HCT116 (cell line): ENCODE results near the gene GABPA. TPM values are rescaled to one million over a fixed set of nuclear protein-coding genes. Genes with fewer than 3 reads are reported as not detected.

Experiments used
- ATAC-seq: fragments of 200-7000 bp; cut with Tn5 transposase; 2 replicates; pipeline ENCODE4 v1.9.1; 2020; ENCODE audit warnings: mild to moderate bottlenecking, moderate library complexity
- Bru-seq: library from RNA; stranded (reverse); fragments of 400-500 nt; gene quantifications from one replicate; lab custom pipeline; 2021; lab: Mats Ljungman, UMichigan
- BruChase-seq, 2 experiments: library from RNA; stranded (reverse); fragments of 400-500 nt; gene quantifications; one replicate each; lab custom pipeline; 2021; lab: Mats Ljungman, UMichigan
- BruUV-seq: library from RNA; stranded (reverse); fragments of 400-500 nt; replicated peaks from 2 replicates; lab custom pipeline; 2021; lab: Mats Ljungman, UMichigan
- CTCF ChIA-PET: fragments of 300-600 bp; sonication (Branson Sonifier 250); formaldehyde crosslinking; loops from one replicate; lab custom pipeline; 2021; ENCODE audit warnings: antibody characterized with exemption; lab: Charles Lee
- POLR2A ChIA-PET: fragments of 300-600, 350-600 bp; sonication (Branson Sonifier 250); formaldehyde crosslinking; loops from one replicate; lab custom pipeline; 2021; ENCODE audit warnings: antibody characterized with exemption; lab: Charles Lee
- RAD21 ChIA-PET, 2 experiments: fragments of 300-600 bp; sonication (Branson Sonifier 250); formaldehyde crosslinking; loops; one replicate each; lab custom pipeline; 2023; ENCODE audit warnings: low total read pairs in 2 of 2; ENCODE audit not compliant: uncharacterized antibody in 2 of 2, unreplicated experiment in 2 of 2, low non-redundant PET in 1 of 2; lab: Charles Lee
- DNase-seq: peaks from one replicate; pipeline ENCODE4 v3.0.0-alpha.2; 2010; ENCODE audit warnings: low read depth, low spot score
- H2AFZ ChIP-seq: fragments of 200-600 bp; shearing (Covaris generic), sonication (generic); 2 replicates; pipeline ENCODE4 v1.6.1; 2017; ENCODE audit warnings: low read depth, mixed run types, mixed read lengths, antibody characterized with exemption, low read length; ENCODE audit not compliant: poor library complexity, severe bottlenecking
- H3K27ac ChIP-seq: 2 replicates; pipeline ENCODE4 v1.5.1; 2012; ENCODE audit warnings: low read depth, low read length
- H3K27me3 ChIP-seq: fragments of 200-600 bp; sonication (generic); 2 replicates; pipeline ENCODE4 v1.6.1; 2016; ENCODE audit warnings: mixed run types, low read length, mixed read lengths; ENCODE audit not compliant: insufficient read depth
- H3K36me3 ChIP-seq, 2 experiments: fragments of 200-500 bp in 1 of 2; fragments of 200-600 bp in 1 of 2; sonication (Bioruptor generic) in 1 of 2; sonication (generic) in 1 of 2; 2 replicates each; pipeline versions ENCODE4 v1.5.1 to v1.6.1; 2014 to 2016; ENCODE audit warnings: low read length in 2 of 2, inconsistent platforms in 1 of 2, mixed read lengths in 1 of 2, mixed run types in 1 of 2; ENCODE audit not compliant: insufficient read depth in 2 of 2, control insufficient read depth in 1 of 2
- H3K4me1 ChIP-seq, 2 experiments: fragments of 200-600 bp in 1 of 2; sonication (generic) in 1 of 2; 2 replicates each; pipeline versions ENCODE4 v1.5.1 to v1.6.1; 2012 to 2017; ENCODE audit warnings: low read length in 2 of 2, inconsistent platforms in 1 of 2, mild to moderate bottlenecking in 1 of 2, mixed read lengths in 1 of 2, mixed run types in 1 of 2, moderate library complexity in 1 of 2; ENCODE audit not compliant: insufficient read depth in 2 of 2, control insufficient read depth in 1 of 2
- H3K4me2 ChIP-seq: fragments of 200-600 bp; sonication (generic); 2 replicates; pipeline ENCODE4 v1.6.1; 2017; ENCODE audit warnings: mixed run types, low read length, mixed read lengths
- H3K4me3 ChIP-seq, 2 experiments: fragments of 200-600 bp in 1 of 2; sonication (generic) in 1 of 2; replicated peaks in 1 of 2; 2 replicates each; pipeline ENCODE4 v1.5.1; 2011 to 2016; ENCODE audit warnings: low read length in 2 of 2, control low read depth in 1 of 2, low read depth in 1 of 2, mild to moderate bottlenecking in 1 of 2, mixed read lengths in 1 of 2, mixed run types in 1 of 2
- H3K79me2 ChIP-seq: fragments of 200-600 bp; sonication (generic); 2 replicates; pipeline ENCODE4 v1.6.1; 2017; ENCODE audit warnings: mild to moderate bottlenecking, mixed run types, low read length, moderate library complexity, mixed read lengths; ENCODE audit not compliant: insufficient read depth
- H3K9ac ChIP-seq: fragments of 200-600 bp; sonication (generic); 2 replicates; pipeline ENCODE4 v1.6.1; 2016; ENCODE audit warnings: low read length, mixed read lengths
- H3K9me2 ChIP-seq: fragments of 200-600 bp; sonication (generic), shearing (Covaris generic); 2 replicates; pipeline ENCODE4 v1.6.1; 2017; ENCODE audit warnings: mixed run types, mild to moderate bottlenecking, moderate library complexity; ENCODE audit not compliant: insufficient read depth
- H3K9me3 ChIP-seq, 2 experiments: fragments of 200-500 bp in 1 of 2; fragments of 200-600 bp in 1 of 2; sonication (Bioruptor generic) in 1 of 2; sonication (generic) in 1 of 2; 2 replicates each; pipeline ENCODE4 v1.6.1; 2014 to 2017; ENCODE audit warnings: low read length in 2 of 2, mixed read lengths in 2 of 2, inconsistent platforms in 1 of 2, low read depth in 1 of 2, mild to moderate bottlenecking in 1 of 2, mixed run types in 1 of 2, moderate library complexity in 1 of 2; ENCODE audit not compliant: control insufficient read depth in 1 of 2, insufficient read depth in 1 of 2
- H4K20me1 ChIP-seq: fragments of 200-600 bp; sonication (generic), shearing (Covaris generic); 2 replicates; pipeline ENCODE4 v1.6.1; 2017; ENCODE audit warnings: mixed run types, mild to moderate bottlenecking, moderate library complexity; ENCODE audit not compliant: insufficient read depth
- ATF3 ChIP-seq: IDR thresholded peaks from 2 replicates; pipeline ENCODE4 v1.6.1; 2012
- CBX3 ChIP-seq: IDR thresholded peaks from 2 replicates; pipeline ENCODE4 v1.6.1; 2012; ENCODE audit warnings: low read depth
- EGR1 ChIP-seq: IDR thresholded peaks from 2 replicates; pipeline ENCODE4 v1.6.1; 2012; ENCODE audit warnings: low read depth
- ELF1 ChIP-seq: IDR thresholded peaks from 2 replicates; pipeline ENCODE4 v1.6.1; 2012; ENCODE audit warnings: low read depth, borderline replicate concordance
- EZH2phosphoT487 ChIP-seq: fragments of 200-600 bp; IDR thresholded peaks from 2 replicates; pipeline ENCODE4 v1.6.1; 2018; ENCODE audit warnings: antibody characterized with exemption, borderline replicate concordance
- FOSL1 ChIP-seq: IDR thresholded peaks from 2 replicates; pipeline ENCODE4 v1.6.1; 2012; ENCODE audit warnings: low read depth
- MAX ChIP-seq: IDR thresholded peaks from 2 replicates; pipeline ENCODE4 v1.6.1; 2012
- POLR2A ChIP-seq: IDR thresholded peaks from 2 replicates; pipeline ENCODE4 v1.7.0; 2011; ENCODE audit warnings: borderline replicate concordance; ENCODE audit not compliant: insufficient read depth, insufficient read length; ENCODE audit errors: extremely low read depth
- POLR2AphosphoS5 ChIP-seq: IDR thresholded peaks from 2 replicates; pipeline ENCODE4 v1.6.1; 2011; ENCODE audit warnings: mild to moderate bottlenecking, low read depth, low read length, moderate library complexity
- REST ChIP-seq: IDR thresholded peaks from 2 replicates; pipeline ENCODE4 v1.6.1; 2012; ENCODE audit warnings: low read depth
- SP1 ChIP-seq: IDR thresholded peaks from 2 replicates; pipeline ENCODE4 v1.6.1; 2012; ENCODE audit warnings: low read depth
- SRF ChIP-seq: IDR thresholded peaks from 2 replicates; pipeline ENCODE4 v1.6.1; 2012; ENCODE audit warnings: low read depth
- TCF7L2 ChIP-seq: IDR thresholded peaks from 2 replicates; pipeline ENCODE4 v1.7.0; 2011; ENCODE audit warnings: borderline replicate concordance, inconsistent platforms; ENCODE audit not compliant: insufficient read depth, insufficient read length; ENCODE audit errors: extremely low read depth
- YY1 ChIP-seq: IDR thresholded peaks from 2 replicates; pipeline ENCODE4 v1.6.1; 2011; ENCODE audit warnings: low read length, low read depth, moderate library complexity, mild to moderate bottlenecking; ENCODE audit not compliant: insufficient replicate concordance; ENCODE audit errors: extremely low read depth
- ZFX ChIP-seq: fragments of 450-650 bp; IDR thresholded peaks from 2 replicates; pipeline ENCODE4 v1.6.1; 2017
- intact Hi-C: fragments of 100-400 bp; cut with micrococcal nuclease; formaldehyde crosslinking; loops from 2 replicates; pipeline ENCODE4 v1.10.0; 2022
- long read RNA-seq: library from polyadenylated mRNA; unstranded; transcript quantifications from one replicate; pipeline ENCODE4 v2.0.0, GENCODE V29; 2021; ENCODE audit not compliant: unreplicated experiment
- polyA plus RNA-seq: library from polyadenylated mRNA; unstranded; fragments of >200 nt; gene quantifications from 2 replicates; pipeline ENCODE4 v1.2.1, GENCODE V29; 2012; ENCODE audit warnings: missing spikeins
- total RNA-seq: library from RNA; stranded (reverse); gene quantifications from one replicate; pipeline ENCODE4 v1.2.1, GENCODE V29; 2021; ENCODE audit not compliant: unreplicated experiment

Gene GABPA
- total RNA-seq (23.6 TPM), Bru-seq, nascent RNA (percentile 81 among the genes with signal in this experiment), BruChase-seq, experiment 1, labeled RNA remaining after a 6-hour chase (percentile 89 among the genes with signal in this experiment), BruChase-seq, experiment 2, labeled RNA remaining after a 2-hour chase (percentile 87 among the genes with signal in this experiment)
- 4.0 and 6.1 TPM in 2 replicates for polyA plus RNA-seq
- long read RNA-seq, full-length matches to known transcripts: 51 of 70 reads
- long read RNA-seq, partial matches to known transcripts: 2 of 70 reads
- long read RNA-seq, other reads (novel, unspliced or antisense): 17 of 70 reads

GRCh38 chr21:25734904-25735645, at the start of gene GABPA, which contains the start of gene ATP5PF:
GABPA (plus strand) TSS chr21:25734972; CDS start chr21:25741599, 6,627 bp downstream.
ATP5PF (minus strand) TSS chr21:25734904; CDS start chr21:25729794, 5,110 bp downstream.
- H3K36me3 ChIP-seq: peaks cover 0 to under 1% of the 10 kb centered on the region in 2 experiments; a peak in 1 of 4 replicates
- no peaks in the 10 kb centered on the region for H3K9me2 ChIP-seq
- POLR2A ChIA-PET: interaction anchor here (0.7 kb wide), 1 partner anchor 60 kb away, joined by 4 read pairs; no protein-coding TSS in a partner anchor
- RAD21 ChIA-PET: no interaction called here
- no TSS peak for BruUV-seq
- peak within 1 kb of the TSS; percentile 82 to 96 for H3K4me3 ChIP-seq
- CTCF ChIA-PET: interaction anchor here (0.9 kb wide), 1 partner anchor 127 kb away, joined by 3 read pairs; the partner anchor contains the start of gene MRPL39
- H3K79me2 ChIP-seq: peaks cover 90% of the 10 kb centered on the region
- H3K9me3 ChIP-seq: no peaks in the 10 kb centered on the region
- H3K27me3 ChIP-seq: no peaks in the 10 kb centered on the region
- intact Hi-C loops: loop anchor here (1.0 to 2.0 kb wide), 2 partner anchors 66 to 127 kb away; no protein-coding TSS in a partner anchor
- peaks cover 11 to 18% of the 10 kb centered on the region in 2 experiments for H3K4me1 ChIP-seq
- H3K27ac ChIP-seq: peak within 1 kb of the TSS; percentile 91
- H3K9ac ChIP-seq: peak within 1 kb of the TSS; percentile 95
- DNase-seq (peak; percentile 97), ATAC-seq (peak; percentile 90)
- no peak within 1 kb of the TSS for H2AFZ ChIP-seq
- H4K20me1 ChIP-seq: no peaks in the 10 kb centered on the region
- H3K4me2 ChIP-seq: peak within 1 kb of the TSS; percentile 76
- TF ChIP-seq POLR2AphosphoS5: peak; percentile 26; the same call in 1 of the 2 replicates
- 0 out of 2 replicates have a peak, but pooled peaks have one; percentile 28 for TF ChIP-seq CBX3
- TF ChIP-seq ZFX: peak; percentile 79
- peak; percentile 72 for TF ChIP-seq ELF1
- peak; percentile 43 for TF ChIP-seq POLR2A
- no peak for TF ChIP-seq EZH2phosphoT487
- peak; percentile 60 for TF ChIP-seq MAX
- peak; percentile 91 for TF ChIP-seq EGR1
- TF ChIP-seq FOSL1: no peak
- no peak for TF ChIP-seq REST
- peak; percentile 54; the same call in 1 of the 2 replicates for TF ChIP-seq SRF
- peak; percentile 32 for TF ChIP-seq TCF7L2
- peak; percentile 86 for TF ChIP-seq YY1
- no peak for TF ChIP-seq ATF3
- TF ChIP-seq SP1: peak; percentile 76
